HG02678 (cell line): ENCODE measurements around the gene OSBP2.
A peak's percentile ranks its signal among the peaks of the same experiment; 100 is the strongest.
"Not testable (repeated sequence)": the region's sequence is repeated elsewhere in the genome, so short reads cannot be mapped to it uniquely, and the experiment has no call there.

ENCODE experiments used
- ATAC-seq: cut with Tn5 transposase; IDR thresholded peaks from one replicate; pipeline ENCODE4 v1.9.1; 2021; ENCODE audit warnings: mild to moderate bottlenecking, moderate library complexity; ENCODE audit not compliant: unreplicated experiment

The OSBP2 gene

GRCh38 chr22:30675436-30675835 is 19.2 kb upstream of the OSBP2 start:
- ATAC-seq, result no peak

- ATAC-seq, result not testable (repeated sequence)
Observed at GRCh38 chr22:30676565-30676964, 18.1 kb upstream of the OSBP2 start.

GRCh38 chr22:30679895-30680690 is 14.6 kb upstream of the OSBP2 start:
- ATAC-seq, result not testable (repeated sequence)

GRCh38 chr22:30680991-30681770 is 13.5 kb upstream of the OSBP2 start:
- ATAC-seq, result no peak

- ATAC-seq, result no peak
Observed at GRCh38 chr22:30681831-30682230, 12.8 kb upstream of the OSBP2 start.

GRCh38 chr22:30685178-30685577 is 9.5 kb upstream of the OSBP2 start:
- no peak for ATAC-seq

GRCh38 chr22:30687358-30687757 is 7.3 kb upstream of the OSBP2 start:
- no peak for ATAC-seq

GRCh38 chr22:30689622-30690021 is 5.1 kb upstream of the OSBP2 start:
- ATAC-seq, result no peak

- no peak for ATAC-seq
Observed at GRCh38 chr22:30691204-30691603, 3.5 kb upstream of the OSBP2 start.

GRCh38 chr22:30694171-30694639 is 469 bp upstream of the OSBP2 start:
- ATAC-seq, result peak; percentile 52

- no peak for ATAC-seq
Observed at GRCh38 chr22:30695351-30695851, 727 bp downstream of the OSBP2 start.

GRCh38 chr22:30695871-30696655 is 1.4 kb downstream of the OSBP2 start:
- no peak for ATAC-seq

- no peak for ATAC-seq
Observed at GRCh38 chr22:30697975-30698374, 3.3 kb downstream of the OSBP2 start.

GRCh38 chr22:30701872-30702271 is 7.2 kb downstream of the OSBP2 start:
- no peak for ATAC-seq

- no peak for ATAC-seq
Observed at GRCh38 chr22:30702856-30703255, 8.2 kb downstream of the OSBP2 start.

GRCh38 chr22:30704978-30705377 is 10.3 kb downstream of the OSBP2 start:
- ATAC-seq, result no peak

- peak; percentile 60 for ATAC-seq
Observed at GRCh38 chr22:30705710-30706651, 11.3 kb downstream of the OSBP2 start.

GRCh38 chr22:30709980-30710379 is 15.3 kb downstream of the OSBP2 start:
- ATAC-seq, result not testable (repeated sequence)

GRCh38 chr22:30712094-30712493 is 17.4 kb downstream of the OSBP2 start:
- no peak for ATAC-seq

- no peak for ATAC-seq
Observed at GRCh38 chr22:30714062-30714461, 19.4 kb downstream of the OSBP2 start.
